ENCODE measurements around the gene DBT.

GRCh38 chr1:100215101-100215500 lies 34.5 kb downstream of the DBT start:
- TF ChIP-seq, protein P1, sequence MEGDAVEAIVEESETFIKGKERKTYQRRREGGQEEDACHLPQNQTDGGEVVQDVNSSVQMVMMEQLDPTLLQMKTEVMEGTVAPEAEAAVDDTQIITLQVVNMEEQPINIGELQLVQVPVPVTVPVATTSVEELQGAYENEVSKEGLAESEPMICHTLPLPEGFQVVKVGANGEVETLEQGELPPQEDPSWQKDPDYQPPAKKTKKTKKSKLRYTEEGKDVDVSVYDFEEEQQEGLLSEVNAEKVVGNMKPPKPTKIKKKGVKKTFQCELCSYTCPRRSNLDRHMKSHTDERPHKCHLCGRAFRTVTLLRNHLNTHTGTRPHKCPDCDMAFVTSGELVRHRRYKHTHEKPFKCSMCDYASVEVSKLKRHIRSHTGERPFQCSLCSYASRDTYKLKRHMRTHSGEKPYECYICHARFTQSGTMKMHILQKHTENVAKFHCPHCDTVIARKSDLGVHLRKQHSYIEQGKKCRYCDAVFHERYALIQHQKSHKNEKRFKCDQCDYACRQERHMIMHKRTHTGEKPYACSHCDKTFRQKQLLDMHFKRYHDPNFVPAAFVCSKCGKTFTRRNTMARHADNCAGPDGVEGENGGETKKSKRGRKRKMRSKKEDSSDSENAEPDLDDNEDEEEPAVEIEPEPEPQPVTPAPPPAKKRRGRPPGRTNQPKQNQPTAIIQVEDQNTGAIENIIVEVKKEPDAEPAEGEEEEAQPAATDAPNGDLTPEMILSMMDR (IDR thresholded peaks at IDR 0.05; ENCODE audit: insufficient read depth, low read length): no peak
- TF ChIP-seq, protein P2, sequence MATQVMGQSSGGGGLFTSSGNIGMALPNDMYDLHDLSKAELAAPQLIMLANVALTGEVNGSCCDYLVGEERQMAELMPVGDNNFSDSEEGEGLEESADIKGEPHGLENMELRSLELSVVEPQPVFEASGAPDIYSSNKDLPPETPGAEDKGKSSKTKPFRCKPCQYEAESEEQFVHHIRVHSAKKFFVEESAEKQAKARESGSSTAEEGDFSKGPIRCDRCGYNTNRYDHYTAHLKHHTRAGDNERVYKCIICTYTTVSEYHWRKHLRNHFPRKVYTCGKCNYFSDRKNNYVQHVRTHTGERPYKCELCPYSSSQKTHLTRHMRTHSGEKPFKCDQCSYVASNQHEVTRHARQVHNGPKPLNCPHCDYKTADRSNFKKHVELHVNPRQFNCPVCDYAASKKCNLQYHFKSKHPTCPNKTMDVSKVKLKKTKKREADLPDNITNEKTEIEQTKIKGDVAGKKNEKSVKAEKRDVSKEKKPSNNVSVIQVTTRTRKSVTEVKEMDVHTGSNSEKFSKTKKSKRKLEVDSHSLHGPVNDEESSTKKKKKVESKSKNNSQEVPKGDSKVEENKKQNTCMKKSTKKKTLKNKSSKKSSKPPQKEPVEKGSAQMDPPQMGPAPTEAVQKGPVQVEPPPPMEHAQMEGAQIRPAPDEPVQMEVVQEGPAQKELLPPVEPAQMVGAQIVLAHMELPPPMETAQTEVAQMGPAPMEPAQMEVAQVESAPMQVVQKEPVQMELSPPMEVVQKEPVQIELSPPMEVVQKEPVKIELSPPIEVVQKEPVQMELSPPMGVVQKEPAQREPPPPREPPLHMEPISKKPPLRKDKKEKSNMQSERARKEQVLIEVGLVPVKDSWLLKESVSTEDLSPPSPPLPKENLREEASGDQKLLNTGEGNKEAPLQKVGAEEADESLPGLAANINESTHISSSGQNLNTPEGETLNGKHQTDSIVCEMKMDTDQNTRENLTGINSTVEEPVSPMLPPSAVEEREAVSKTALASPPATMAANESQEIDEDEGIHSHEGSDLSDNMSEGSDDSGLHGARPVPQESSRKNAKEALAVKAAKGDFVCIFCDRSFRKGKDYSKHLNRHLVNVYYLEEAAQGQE (IDR thresholded peaks at IDR 0.05; ENCODE audit: insufficient replicate concordance, low read depth): no peak
